Measurements from ENCODE around the gene DNAJB12. TPM values are rescaled to one million over a fixed set of nuclear protein-coding genes. Genes with fewer than 3 reads are reported as not detected.
A peak's percentile ranks its signal among the peaks of the same experiment; 100 is the strongest.
"Not testable (repeated sequence)": the region's sequence is repeated elsewhere in the genome, so short reads cannot be mapped to it uniquely, and the experiment has no call there.

Gene DNAJB12
- total RNA-seq, 1 donor from 2014 or later: 44.9 TPM

- DNase-seq (ENCODE audit: low spot score): no peak
Measured at GRCh38 chr10:72353965-72354355, 759 bp downstream of the DNAJB12 start.

- DNase-seq (ENCODE audit: low spot score): no peak
Measured at GRCh38 chr10:72353028-72353964, 1.4 kb downstream of the DNAJB12 start.

GRCh38 chr10:72351479-72351878 is 3.2 kb downstream of the DNAJB12 start:
- no peak for DNase-seq (ENCODE audit: low spot score)

- DNase-seq (ENCODE audit: low spot score): no peak
Measured at GRCh38 chr10:72349438-72349837, 5.3 kb downstream of the DNAJB12 start.

GRCh38 chr10:72348282-72348681 is 6.4 kb downstream of the DNAJB12 start:
- no peak for DNase-seq (ENCODE audit: low spot score)

GRCh38 chr10:72346117-72346516 is 8.6 kb downstream of the DNAJB12 start:
- DNase-seq (ENCODE audit: low spot score): not testable (repeated sequence)

GRCh38 chr10:72344932-72345331 is 9.8 kb downstream of the DNAJB12 start:
- DNase-seq (ENCODE audit: low spot score): no peak

- no peak for DNase-seq (ENCODE audit: low spot score)
Measured at GRCh38 chr10:72342911-72343310, 11.8 kb downstream of the DNAJB12 start.

GRCh38 chr10:72340510-72341261 is 14.0 kb downstream of the DNAJB12 start:
- no peak for DNase-seq (ENCODE audit: low spot score)

- DNase-seq (ENCODE audit: low spot score): no peak
Measured at GRCh38 chr10:72338180-72338579, 16.5 kb downstream of the DNAJB12 start.

- DNase-seq (ENCODE audit: low spot score): no peak
Measured at GRCh38 chr10:72337722-72338121, 17.0 kb downstream of the DNAJB12 start.

GRCh38 chr10:72337039-72337629 is 17.6 kb downstream of the DNAJB12 start:
- peak; percentile 85 for DNase-seq (ENCODE audit: low spot score)

- DNase-seq (ENCODE audit: low spot score): no peak
Measured at GRCh38 chr10:72336259-72337038, 18.3 kb downstream of the DNAJB12 start.

- DNase-seq (ENCODE audit: low spot score): no peak
Measured at GRCh38 chr10:72335394-72336258, 19.1 kb downstream of the DNAJB12 start.

GRCh38 chr10:72334825-72335393 is 19.8 kb downstream of the DNAJB12 start:
- DNase-seq (ENCODE audit: low spot score): peak; percentile 90

- no peak for DNase-seq (ENCODE audit: low spot score)
Measured at GRCh38 chr10:72334196-72334824, 20.4 kb downstream of the DNAJB12 start.

GRCh38 chr10:72333112-72334015 is 21.4 kb downstream of the DNAJB12 start:
- DNase-seq (ENCODE audit: low spot score): no peak

GRCh38 chr10:72332423-72333111 is 22.2 kb downstream of the DNAJB12 start:
- no peak for DNase-seq (ENCODE audit: low spot score)
